ENCODE measurements around the gene FXN.

The FXN gene

DNA sequence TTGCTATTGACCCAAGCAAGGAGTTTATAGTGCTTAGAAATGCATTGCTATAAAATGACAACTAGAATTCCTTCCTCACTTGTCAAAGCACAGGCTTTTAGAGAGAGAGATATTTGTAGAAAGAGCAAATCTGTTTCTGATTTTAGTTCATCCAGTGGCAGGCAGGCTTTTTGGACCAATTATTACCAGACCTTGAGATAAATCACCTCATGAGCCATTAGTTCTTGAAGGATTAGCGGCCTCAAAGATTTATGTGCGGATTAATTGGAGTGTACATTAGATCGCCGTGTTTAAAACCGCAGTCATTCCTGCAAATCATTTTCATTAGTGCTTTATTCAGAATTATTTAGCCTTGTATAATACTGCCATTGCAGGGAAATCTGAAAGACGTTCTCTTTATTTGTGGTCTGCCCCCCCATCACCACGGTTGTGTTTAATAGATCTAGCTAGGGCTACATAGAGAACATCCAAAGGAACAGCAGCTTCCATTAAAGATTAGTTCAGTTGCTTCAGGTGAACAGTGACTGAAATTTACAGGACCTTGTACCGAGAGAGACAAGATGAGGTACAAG, 109.7 kb downstream of the FXN start:
- DNase-seq, result no peak

DNA sequence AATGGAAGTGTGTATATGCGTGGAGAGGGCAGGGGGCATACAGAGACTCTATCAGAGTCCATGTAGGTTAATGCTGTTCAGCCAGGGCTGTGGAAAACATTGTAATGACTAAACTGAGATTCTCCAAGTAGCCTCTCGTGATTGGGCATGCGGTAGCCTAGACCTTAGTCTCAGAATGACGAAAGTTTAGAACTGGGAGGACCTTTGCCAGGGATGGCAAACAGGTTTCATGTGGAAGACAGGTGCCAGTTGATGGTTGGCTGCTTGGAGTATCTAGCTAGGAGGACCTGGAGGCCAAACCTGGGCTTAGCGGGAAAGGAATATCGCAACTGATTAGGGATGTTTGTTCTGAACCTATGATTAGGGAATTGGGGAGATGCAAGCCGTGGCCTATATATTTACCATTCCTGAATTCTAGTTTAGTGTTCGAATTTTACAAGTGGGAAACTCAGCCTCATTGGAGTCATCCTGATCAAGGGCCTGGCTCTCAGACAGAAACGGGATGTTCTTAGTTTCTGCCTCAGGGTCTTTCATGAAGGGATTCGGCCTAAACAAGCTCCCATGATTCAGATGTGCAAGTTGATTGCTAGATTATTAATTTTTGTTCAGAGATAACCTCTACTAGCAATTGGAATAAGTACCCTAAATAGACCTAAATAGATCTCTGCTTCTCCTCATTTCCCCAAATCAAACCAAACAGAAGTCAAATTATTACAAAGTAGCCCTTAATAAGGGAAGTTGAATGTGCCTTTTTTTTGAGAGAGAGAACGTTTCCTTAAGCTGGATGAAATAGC, 111.7 kb downstream of the FXN start:
- DNase-seq, result no peak

DNA sequence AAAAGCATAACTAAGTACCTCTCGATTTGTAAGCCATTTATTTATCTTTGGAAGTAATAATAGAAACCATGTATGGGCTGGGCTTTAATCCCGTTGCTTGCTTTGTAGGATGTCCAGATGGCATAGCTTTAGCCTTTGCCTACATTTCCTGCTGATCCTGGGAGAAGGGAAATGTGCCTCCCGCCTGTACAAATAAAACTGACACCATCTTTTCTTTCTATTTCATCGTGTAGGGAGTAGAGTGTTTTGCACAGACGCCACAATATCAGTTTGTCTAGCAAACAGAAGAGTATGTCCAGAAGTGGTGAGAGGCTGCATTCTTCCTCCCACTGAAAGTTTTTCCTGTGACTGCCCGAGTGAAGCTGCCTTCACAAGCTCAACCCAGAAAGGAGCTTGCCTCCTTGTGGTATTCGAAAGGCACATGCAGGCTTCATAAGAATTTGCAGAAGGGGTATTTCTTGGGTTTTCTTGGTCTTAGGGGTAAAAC, 113.8 kb downstream of the FXN start:
- DNase-seq, result peak; percentile 87

All from NCI-H69 (cell line).